ENCODE measurements around the gene CYYR1. TPM values are rescaled to one million over a fixed set of nuclear protein-coding genes. Genes with fewer than 3 reads are reported as not detected.

Gene CYYR1
- total RNA-seq, 1 experiment from 2014 or later = not detected

GRCh38 chr21:26550326-26550725 is 22.8 kb downstream of the CYYR1 start:
- Histone ChIP-seq H2AFZ (ENCODE audit: low read length) (no peak overlapping the region), H3K4me1 (ENCODE audit: insufficient read depth, low read length) (no peaks in the 10 kb centered on the region), H3K9ac (ENCODE audit: low read length) (no peak overlapping the region), H3K79me2 (ENCODE audit: low read length) (no peaks in the 10 kb centered on the region), H3K4me2 (ENCODE audit: low read length) (no peak overlapping the region), H3K36me3 (ENCODE audit: low read depth, low read length) (no peaks in the 10 kb centered on the region), H3K9me2 (replicated peaks; ENCODE audit: low read length) (no peaks in the 10 kb centered on the region), H3F3A (ENCODE audit: low read length, unreplicated experiment) (no peaks in the 10 kb centered on the region), H3K27me3 (ENCODE audit: low read length) (no peaks in the 10 kb centered on the region), H3K4me3 (ENCODE audit: low read length) (no peak overlapping the region), H3K27ac (ENCODE audit: low read length) (no peak overlapping the region), H3K9me3 (ENCODE audit: low read length) (no peaks in the 10 kb centered on the region), H4K20me1 (ENCODE audit: low read length) (no peaks in the 10 kb centered on the region)
- ChIA-PET POLR2A (ENCODE audit: unreplicated experiment) (interaction anchor here (0.7 kb wide), 1 partner anchor 1304 kb away, joined by 3 read pairs; no protein-coding TSS in a partner anchor), CTCF (no interaction called here)
- BruUV-seq (replicated peaks) = no TSS peak
- no peak for TF ChIP-seq EZH2phosphoT487 (IDR thresholded peaks at IDR 0.05; ENCODE audit: borderline replicate concordance, low read length)
- TF ChIP-seq CTCF (conservative IDR thresholded peaks at IDR 0.05; ENCODE audit: low read depth, low read length) = no peak
- TF ChIP-seq EZH2 (IDR thresholded peaks at IDR 0.05; ENCODE audit: low read length, unreplicated experiment) = no peak
- intact Hi-C loops (cut with micrococcal nuclease) = no loop called here
- ATAC-seq (no peak), DNase-seq (no peak)

- Histone ChIP-seq H3F3A (ENCODE audit: low read length, unreplicated experiment) (no peaks in the 10 kb centered on the region), H3K27ac (ENCODE audit: low read length) (no peak overlapping the region), H2AFZ (ENCODE audit: low read length) (no peak overlapping the region), H3K4me3 (ENCODE audit: low read length) (no peak overlapping the region), H3K4me1 (ENCODE audit: insufficient read depth, low read length) (peaks cover 7% of the 10 kb centered on the region), H3K9ac (ENCODE audit: low read length) (no peak overlapping the region), H3K9me3 (ENCODE audit: low read length) (no peaks in the 10 kb centered on the region), H3K4me2 (ENCODE audit: low read length) (no peak overlapping the region), H3K9me2 (replicated peaks; ENCODE audit: low read length) (no peaks in the 10 kb centered on the region), H4K20me1 (ENCODE audit: low read length) (no peaks in the 10 kb centered on the region), H3K27me3 (ENCODE audit: low read length) (no peaks in the 10 kb centered on the region), H3K36me3 (ENCODE audit: low read depth, low read length) (no peaks in the 10 kb centered on the region), H3K79me2 (ENCODE audit: low read length) (no peaks in the 10 kb centered on the region)
- DNase-seq (no peak), ATAC-seq (no peak)
- ChIA-PET CTCF (no interaction called here), POLR2A (ENCODE audit: unreplicated experiment) (no interaction called here)
- no peak for TF ChIP-seq CTCF (conservative IDR thresholded peaks at IDR 0.05; ENCODE audit: low read depth, low read length)
- no peak for TF ChIP-seq EZH2 (IDR thresholded peaks at IDR 0.05; ENCODE audit: low read length, unreplicated experiment)
- no peak for TF ChIP-seq EZH2phosphoT487 (IDR thresholded peaks at IDR 0.05; ENCODE audit: borderline replicate concordance, low read length)
- no TSS peak for BruUV-seq (replicated peaks)
- intact Hi-C loops (cut with micrococcal nuclease) = no loop called here
Measured at GRCh38 chr21:26546446-26547097, 26.5 kb downstream of the CYYR1 start.

GRCh38 chr21:26544201-26544775 is 28.8 kb downstream of the CYYR1 start:
- Histone ChIP-seq H3K4me1 (ENCODE audit: insufficient read depth, low read length) (peaks cover 7% of the 10 kb centered on the region), H3K36me3 (ENCODE audit: low read depth, low read length) (no peaks in the 10 kb centered on the region), H3K4me2 (ENCODE audit: low read length) (peak overlapping the region; percentile 70), H3K9me2 (replicated peaks; ENCODE audit: low read length) (no peaks in the 10 kb centered on the region), H3K4me3 (ENCODE audit: low read length) (0 out of 2 replicates have a peak overlapping the region, but pooled peaks have one; percentile 11), H2AFZ (ENCODE audit: low read length) (no peak overlapping the region), H4K20me1 (ENCODE audit: low read length) (no peaks in the 10 kb centered on the region), H3K79me2 (ENCODE audit: low read length) (no peaks in the 10 kb centered on the region), H3K9me3 (ENCODE audit: low read length) (no peaks in the 10 kb centered on the region), H3K27me3 (ENCODE audit: low read length) (no peaks in the 10 kb centered on the region), H3K9ac (ENCODE audit: low read length) (no peak overlapping the region), H3K27ac (ENCODE audit: low read length) (no peak overlapping the region), H3F3A (ENCODE audit: low read length, unreplicated experiment) (no peaks in the 10 kb centered on the region)
- DNase-seq (peak; percentile 85), ATAC-seq (peak; percentile 85)
- no peak for TF ChIP-seq EZH2phosphoT487 (IDR thresholded peaks at IDR 0.05; ENCODE audit: borderline replicate concordance, low read length)
- no peak for TF ChIP-seq EZH2 (IDR thresholded peaks at IDR 0.05; ENCODE audit: low read length, unreplicated experiment)
- TF ChIP-seq CTCF (conservative IDR thresholded peaks at IDR 0.05; ENCODE audit: low read depth, low read length) = no peak
- intact Hi-C loops (cut with micrococcal nuclease) = no loop called here
- CTCF ChIA-PET = no interaction called here
- POLR2A ChIA-PET (ENCODE audit: unreplicated experiment) = no interaction called here
- BruUV-seq (replicated peaks) = no TSS peak
